OCI-LY3 (cell line): ENCODE measurements around the gene SRGAP1.

ENCODE experiments used
- EZH2phosphoT487 ChIP-seq: fragments of 200-600 bp; shearing (Covaris generic); IDR thresholded peaks from 2 replicates; pipeline ENCODE4 v1.6.1; 2018; ENCODE audit warnings: antibody characterized with exemption, mixed run types, low read depth
- TF ChIP-seq, protein P1 (sequence below): fragments of 200-600, 300-600 bp; sonication (generic); IDR thresholded peaks from 2 replicates; pipeline ENCODE4 v1.5.1; 2014; ENCODE audit warnings: antibody characterized with exemption, low read length, low read depth

DNA sequence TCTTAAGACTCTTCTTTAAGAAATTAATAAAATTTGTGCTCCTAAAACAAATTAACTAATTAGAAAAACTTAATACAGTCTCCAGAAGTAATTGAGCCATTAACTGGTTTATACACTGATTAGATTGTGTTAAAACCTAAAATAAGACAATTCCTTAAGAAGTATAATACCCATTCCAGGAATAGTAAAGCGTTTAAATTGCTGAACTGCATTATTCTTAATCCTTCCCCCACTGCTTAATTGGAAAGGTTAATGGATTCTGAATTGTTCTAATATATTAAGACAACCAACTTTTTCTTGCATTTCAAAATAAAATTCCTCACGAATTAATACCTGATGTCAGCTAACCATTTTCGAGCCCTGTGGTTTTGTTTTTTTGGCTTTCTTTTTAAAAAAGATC, 249.2 kb downstream of the SRGAP1 start:
- TF ChIP-seq, protein P1, sequence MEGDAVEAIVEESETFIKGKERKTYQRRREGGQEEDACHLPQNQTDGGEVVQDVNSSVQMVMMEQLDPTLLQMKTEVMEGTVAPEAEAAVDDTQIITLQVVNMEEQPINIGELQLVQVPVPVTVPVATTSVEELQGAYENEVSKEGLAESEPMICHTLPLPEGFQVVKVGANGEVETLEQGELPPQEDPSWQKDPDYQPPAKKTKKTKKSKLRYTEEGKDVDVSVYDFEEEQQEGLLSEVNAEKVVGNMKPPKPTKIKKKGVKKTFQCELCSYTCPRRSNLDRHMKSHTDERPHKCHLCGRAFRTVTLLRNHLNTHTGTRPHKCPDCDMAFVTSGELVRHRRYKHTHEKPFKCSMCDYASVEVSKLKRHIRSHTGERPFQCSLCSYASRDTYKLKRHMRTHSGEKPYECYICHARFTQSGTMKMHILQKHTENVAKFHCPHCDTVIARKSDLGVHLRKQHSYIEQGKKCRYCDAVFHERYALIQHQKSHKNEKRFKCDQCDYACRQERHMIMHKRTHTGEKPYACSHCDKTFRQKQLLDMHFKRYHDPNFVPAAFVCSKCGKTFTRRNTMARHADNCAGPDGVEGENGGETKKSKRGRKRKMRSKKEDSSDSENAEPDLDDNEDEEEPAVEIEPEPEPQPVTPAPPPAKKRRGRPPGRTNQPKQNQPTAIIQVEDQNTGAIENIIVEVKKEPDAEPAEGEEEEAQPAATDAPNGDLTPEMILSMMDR = no peak
- TF ChIP-seq EZH2phosphoT487 = no peak
